GM12875 (cell line): ENCODE results near the gene MTF2.

Experiments
- H3K4me3 ChIP-seq: one replicate; pipeline ENCODE4 v1.5.1; 2011; ENCODE audit warnings: low read depth, low read length, control low read depth
- TF ChIP-seq, protein P1 (sequence below): IDR thresholded peaks from 2 replicates; pipeline ENCODE4 v1.5.1; 2011; ENCODE audit warnings: low read depth, mild to moderate bottlenecking, control low read depth, inconsistent platforms, low read length, moderate library complexity, borderline replicate concordance; ENCODE audit not compliant: insufficient read depth

Gene MTF2

DNA sequence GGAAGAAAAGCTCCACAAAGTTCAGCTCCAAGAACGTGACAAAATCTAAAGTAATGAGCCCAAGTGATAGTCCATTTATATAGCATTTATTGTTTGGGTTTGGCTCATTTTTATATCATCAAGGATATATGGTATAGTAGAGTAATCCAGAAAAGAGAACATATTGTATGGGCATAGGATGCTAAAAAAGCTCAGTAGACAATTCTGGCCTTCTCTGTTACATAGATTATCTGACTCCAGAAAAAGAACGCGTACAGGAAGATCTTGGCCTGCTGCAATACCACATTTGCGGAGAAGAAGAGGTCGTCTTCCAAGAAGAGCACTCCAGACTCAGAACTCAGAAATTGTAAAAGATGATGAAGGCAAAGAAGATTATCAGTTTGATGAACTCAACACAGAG is 57.4 kb downstream of the MTF2 start:
- H3K4me3 ChIP-seq, result no peak overlapping the region
- TF ChIP-seq, protein P1, sequence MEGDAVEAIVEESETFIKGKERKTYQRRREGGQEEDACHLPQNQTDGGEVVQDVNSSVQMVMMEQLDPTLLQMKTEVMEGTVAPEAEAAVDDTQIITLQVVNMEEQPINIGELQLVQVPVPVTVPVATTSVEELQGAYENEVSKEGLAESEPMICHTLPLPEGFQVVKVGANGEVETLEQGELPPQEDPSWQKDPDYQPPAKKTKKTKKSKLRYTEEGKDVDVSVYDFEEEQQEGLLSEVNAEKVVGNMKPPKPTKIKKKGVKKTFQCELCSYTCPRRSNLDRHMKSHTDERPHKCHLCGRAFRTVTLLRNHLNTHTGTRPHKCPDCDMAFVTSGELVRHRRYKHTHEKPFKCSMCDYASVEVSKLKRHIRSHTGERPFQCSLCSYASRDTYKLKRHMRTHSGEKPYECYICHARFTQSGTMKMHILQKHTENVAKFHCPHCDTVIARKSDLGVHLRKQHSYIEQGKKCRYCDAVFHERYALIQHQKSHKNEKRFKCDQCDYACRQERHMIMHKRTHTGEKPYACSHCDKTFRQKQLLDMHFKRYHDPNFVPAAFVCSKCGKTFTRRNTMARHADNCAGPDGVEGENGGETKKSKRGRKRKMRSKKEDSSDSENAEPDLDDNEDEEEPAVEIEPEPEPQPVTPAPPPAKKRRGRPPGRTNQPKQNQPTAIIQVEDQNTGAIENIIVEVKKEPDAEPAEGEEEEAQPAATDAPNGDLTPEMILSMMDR, result no peak

DNA sequence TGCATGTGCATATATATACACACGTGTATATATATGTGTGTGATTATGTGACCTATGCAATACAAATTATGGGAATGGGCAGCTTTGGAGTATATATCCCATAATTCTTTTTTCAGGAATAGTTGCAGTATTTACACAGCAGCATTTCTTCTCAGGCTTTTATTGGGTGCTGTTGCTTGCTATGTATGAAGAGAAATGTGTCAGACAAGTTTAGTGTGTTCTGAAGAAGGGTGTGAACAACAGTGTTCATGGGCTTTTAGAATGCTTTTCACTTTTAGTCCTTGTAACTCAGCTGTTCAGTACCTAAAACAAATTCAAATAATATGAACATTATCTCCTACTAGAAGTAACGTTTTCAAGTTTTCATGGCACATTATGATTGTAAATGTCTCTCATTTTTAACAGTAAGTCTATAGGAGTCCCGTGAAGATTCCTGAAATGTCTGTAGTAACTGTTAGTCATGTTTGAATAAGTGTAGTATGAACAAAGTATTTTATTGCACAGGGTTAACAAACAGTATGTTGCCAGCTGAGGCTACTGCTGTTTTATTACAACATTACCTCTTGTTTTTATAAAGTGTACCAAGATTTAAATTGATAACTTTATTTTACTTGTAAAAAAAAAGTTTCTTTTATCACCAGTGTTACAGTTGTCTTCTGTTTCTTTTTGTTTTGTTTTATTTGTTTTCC is 58.7 kb downstream of the MTF2 start:
- H3K4me3 ChIP-seq, result no peak overlapping the region
- TF ChIP-seq, protein P1, result no peak

DNA sequence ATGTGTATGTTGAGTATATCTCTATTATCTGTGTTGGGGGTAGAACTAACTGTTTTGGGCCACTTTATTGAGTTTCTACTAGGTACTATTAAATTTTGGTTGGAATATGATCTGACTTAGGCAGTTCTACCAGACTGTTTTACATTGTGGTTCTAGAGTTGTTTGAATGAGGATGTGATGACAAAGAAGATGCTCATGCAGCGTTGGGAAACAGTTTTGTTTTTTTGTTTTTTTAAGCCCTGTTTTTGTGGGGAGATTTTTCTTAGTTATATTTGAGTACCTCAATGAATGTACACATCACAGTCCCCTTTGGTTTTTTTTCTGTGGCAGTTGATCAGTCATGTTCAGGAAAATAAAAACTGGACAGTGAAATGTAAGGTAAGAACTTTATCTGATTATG is 61.0 kb downstream of the MTF2 start:
- TF ChIP-seq, protein P1, result no peak
- H3K4me3 ChIP-seq, result no peak overlapping the region

DNA sequence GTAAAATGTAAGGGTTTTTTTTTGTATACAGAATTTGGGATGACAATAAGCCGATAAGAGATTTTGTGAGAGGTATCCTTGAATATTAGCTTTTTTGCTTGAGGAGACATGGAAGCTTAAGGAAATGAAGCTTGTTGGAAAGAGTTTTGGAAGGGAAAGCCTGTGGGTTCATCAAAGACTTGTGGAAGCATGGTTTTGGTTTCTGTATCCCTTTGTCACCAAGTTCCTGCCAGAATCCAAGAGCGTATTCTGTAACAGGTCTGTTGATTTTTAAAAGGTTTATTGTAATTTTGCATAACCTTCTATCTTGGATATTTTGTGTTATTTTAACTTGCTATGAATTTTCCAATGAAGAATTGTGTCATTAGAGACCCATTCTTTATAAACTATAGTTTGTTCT is 63.1 kb downstream of the MTF2 start:
- TF ChIP-seq, protein P1, result no peak
- no peak overlapping the region for H3K4me3 ChIP-seq

DNA sequence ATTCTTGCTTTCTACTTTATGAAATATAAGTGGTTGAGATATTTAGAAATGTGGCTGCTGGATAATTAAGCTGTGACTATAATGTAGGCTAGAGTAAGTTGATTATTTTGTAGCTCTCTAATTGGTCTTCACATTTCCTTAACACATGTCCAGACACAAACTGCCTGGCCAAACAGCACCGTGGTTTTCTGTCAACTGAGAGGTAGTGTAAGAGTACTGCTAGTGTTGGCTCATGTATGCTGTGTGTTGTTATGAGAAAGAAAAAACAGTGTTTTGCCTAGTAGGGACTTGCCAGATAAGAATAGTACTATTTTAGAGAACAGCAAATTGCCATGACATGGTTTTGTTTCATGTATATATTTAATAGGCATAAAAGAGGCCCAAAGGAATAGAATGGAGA is 64.1 kb downstream of the MTF2 start:
- no peak overlapping the region for H3K4me3 ChIP-seq
- TF ChIP-seq, protein P1, result no peak

DNA sequence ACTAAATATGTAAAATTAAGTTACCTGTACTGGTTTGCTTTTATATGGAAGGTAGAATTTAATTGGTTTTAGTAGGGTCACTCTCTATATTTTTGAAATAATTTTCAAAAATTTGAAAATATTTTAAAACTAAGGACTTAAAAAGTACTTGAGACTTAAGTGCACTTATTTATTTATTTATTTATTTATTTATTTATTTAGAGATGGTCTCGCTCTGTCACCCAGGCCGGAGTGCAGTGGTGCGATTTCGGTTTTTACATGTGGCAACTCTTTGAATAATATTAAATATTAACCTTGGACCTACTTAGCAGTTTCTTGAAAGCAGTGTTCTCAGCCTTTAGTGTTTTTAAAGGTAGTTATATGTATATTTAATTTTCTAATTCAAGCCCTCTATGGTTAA is 64.7 kb downstream of the MTF2 start:
- TF ChIP-seq, protein P1, result no peak
- H3K4me3 ChIP-seq, result no peak overlapping the region

DNA sequence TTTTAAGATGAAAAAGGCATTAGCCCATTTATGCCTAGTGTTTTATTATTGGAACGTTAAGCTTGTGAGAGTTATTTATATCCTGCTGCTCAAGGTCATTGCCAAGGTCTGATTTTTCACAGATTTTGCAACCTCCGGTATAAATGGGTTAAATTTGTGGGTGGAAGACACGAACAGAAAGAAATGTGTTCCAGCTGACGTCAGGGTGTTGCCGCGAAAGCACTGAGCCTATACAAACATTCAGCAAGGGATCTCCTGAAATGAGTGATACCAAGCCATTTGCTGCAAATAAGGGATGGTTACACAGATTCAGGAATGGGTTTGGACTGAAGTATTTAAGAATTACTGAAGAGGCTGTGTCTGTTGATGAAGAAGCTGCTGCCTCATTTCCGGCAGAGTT is 68.9 kb downstream of the MTF2 start:
- H3K4me3 ChIP-seq, result no peak overlapping the region
- TF ChIP-seq, protein P1, result no peak
